K562 (cell line): Measurements from ENCODE around the gene APOBEC3A. TPM values are rescaled to one million over a fixed set of nuclear protein-coding genes. Genes with fewer than 3 reads are reported as not detected.

Source experiments
- CBX3 ChIP-seq, 2 experiments: IDR thresholded peaks; 1 replicate in 1 of 2; 2 replicates in 1 of 2; pipeline ENCODE4 v1.6.1; 2012; ENCODE audit warnings: inconsistent platforms in 2 of 2, low read length in 2 of 2, borderline replicate concordance in 1 of 2, control low read depth in 1 of 2
- DACH1 ChIP-seq: fragments of 450-650 bp; IDR thresholded peaks from 2 replicates; pipeline ENCODE4 v1.6.1; 2018; ENCODE audit not compliant: partially characterized antibody
- ELF2 ChIP-seq: fragments of 250-450 bp; sonication (Bioruptor Pico); IDR thresholded peaks from 2 replicates; pipeline ENCODE4 v1.5.0; 2021; ENCODE audit warnings: mild to moderate bottlenecking
- MTF1 ChIP-seq: fragments of 250-450 bp; sonication (Bioruptor Pico); IDR thresholded peaks from 2 replicates; pipeline ENCODE4 v1.9.0; 2021; ENCODE audit warnings: moderate library complexity, mild to moderate bottlenecking, inconsistent platforms, borderline replicate concordance
- NFIC ChIP-seq: fragments of 450-650 bp; IDR thresholded peaks from 2 replicates; pipeline ENCODE4 v1.6.1; 2017; ENCODE audit warnings: mild to moderate bottlenecking, inconsistent platforms
- PRDM10 ChIP-seq: fragments of 450-650 bp; IDR thresholded peaks from 2 replicates; pipeline ENCODE4 v1.6.1; 2018; ENCODE audit not compliant: partially characterized antibody
- SRSF9 ChIP-seq: fragments of 200-400 bp; formaldehyde crosslinking; IDR thresholded peaks from 2 replicates; pipeline ENCODE4 v1.6.1; 2017; ENCODE audit warnings: low read depth, low read length, borderline replicate concordance
- THRB ChIP-seq: fragments of 450-650 bp; formaldehyde crosslinking; conservative IDR thresholded peaks from 2 replicates; pipeline ENCODE4 v1.4.0; 2022; ENCODE audit warnings: mild to moderate bottlenecking, missing genetic modification characterization
- ZNF3 ChIP-seq: fragments of 250-450 bp; sonication (Bioruptor Pico); IDR thresholded peaks from 2 replicates; pipeline ENCODE4 v1.5.0; 2021; ENCODE audit warnings: mild to moderate bottlenecking, moderate library complexity
- ZNF318 ChIP-seq, 2 experiments: fragments of 450-650 bp; IDR thresholded peaks; 2 replicates each; pipeline ENCODE4 v1.6.1; 2016; ENCODE audit warnings: mild to moderate bottlenecking in 2 of 2, borderline replicate concordance in 1 of 2, low read depth in 1 of 2, moderate library complexity in 1 of 2
- polyA plus RNA-seq, 8 experiments: library from polyadenylated mRNA; depleted of rRNA in 4 of 8; stranded (reverse) in 5 of 8; unstranded in 3 of 8; fragments of >200 nt; fragmentation: Nextera tagmentation in 2 of 8; fragmentation: Illumina TruSeq in 1 of 8; extraction: Ambion mirVana in 2 of 8; extraction: Trizol in 1 of 8; gene quantifications; 2 replicates each; pipeline versions ENCODE4 v1.2.1 to v1.2.3, GENCODE V29; 2011 to 2014; ENCODE audit warnings: inconsistent platforms in 1 of 8, missing spikeins in 1 of 8
- total RNA-seq, 7 experiments: library from RNA; depleted of rRNA in 6 of 7; stranded (reverse); fragments of >200 nt in 6 of 7; fragmentation: Illumina TruSeq in 2 of 7; extraction: Trizol in 2 of 7; gene quantifications; 2 replicates each; pipeline versions ENCODE4 v1.2.1 to v1.2.3, GENCODE V29; 2011 to 2021; ENCODE audit warnings: low replicate concordance in 1 of 7

APOBEC3A gene
- total and polyA plus RNA-seq, 9 of the 15 experiments (the other 6 are each of a cell fraction or from before 2014, with no cell fraction given), result 0.04 TPM; not detected in 8

- TF ChIP-seq ZNF318 (IDR thresholded peaks at IDR 0.05; ENCODE audit: borderline replicate concordance in 1 of 2, low read depth in 1 of 2) (no peak), CBX3 (IDR thresholded peaks at IDR 0.05; ENCODE audit: borderline replicate concordance in 1 of 2, low read length in 2 of 2) (no peak), ZNF3 (CRISPR knock-in tag) (no peak), NFIC (0 out of 2 replicates have a peak, but pooled peaks have one; percentile 15), SRSF9 (no peak), DACH1 (no peak), MTF1 (CRISPR knock-in tag) (no peak), ELF2 (CRISPR knock-in tag) (peak; percentile 73), PRDM10 (no peak), THRB (no peak)
Observed at GRCh38 chr22:38981992-38982927, 24.9 kb downstream of the APOBEC3A start, which contains the start of gene APOBEC3B (continued).
